GM21529 (cell line): ENCODE measurements around the gene ARID2.
A peak's percentile ranks its signal among the peaks of the same experiment; 100 is the strongest.

ENCODE experiments used
- ATAC-seq: cut with Tn5 transposase; IDR thresholded peaks from one replicate; pipeline ENCODE4 v1.9.1; 2021; ENCODE audit not compliant: unreplicated experiment

Gene ARID2

GRCh38 chr12:45718306-45718705 lies 11.2 kb upstream of the ARID2 start:
- ATAC-seq: no peak

- no peak for ATAC-seq
These were observed 9.4 kb upstream of the ARID2 start for GRCh38 chr12:45720069-45720468.

GRCh38 chr12:45721369-45721768 lies 8.1 kb upstream of the ARID2 start:
- no peak for ATAC-seq

- ATAC-seq: no peak
These were observed 7.6 kb upstream of the ARID2 start for GRCh38 chr12:45721954-45722353.

- ATAC-seq: no peak
These were observed 3.6 kb upstream of the ARID2 start for GRCh38 chr12:45725631-45726602.

- ATAC-seq: no peak
These were observed 2.8 kb upstream of the ARID2 start for GRCh38 chr12:45726603-45727300.

GRCh38 chr12:45727301-45727979 lies 2.1 kb upstream of the ARID2 start:
- peak; percentile 51 for ATAC-seq

GRCh38 chr12:45727980-45728629 lies 1.4 kb upstream of the ARID2 start:
- no peak for ATAC-seq

GRCh38 chr12:45728630-45729232 lies 775 bp upstream of the ARID2 start:
- peak; percentile 51 for ATAC-seq

- ATAC-seq: no peak
These were observed 510 bp downstream of the ARID2 start for GRCh38 chr12:45730084-45730347.

- ATAC-seq: no peak
These were observed 1.1 kb downstream of the ARID2 start for GRCh38 chr12:45730348-45731189.

- ATAC-seq: no peak
These were observed 1.8 kb downstream of the ARID2 start for GRCh38 chr12:45731190-45731775.

GRCh38 chr12:45732250-45732649 lies 2.7 kb downstream of the ARID2 start:
- ATAC-seq: no peak

GRCh38 chr12:45732936-45733335 lies 3.4 kb downstream of the ARID2 start:
- no peak for ATAC-seq

- no peak for ATAC-seq
These were observed 8.1 kb downstream of the ARID2 start for GRCh38 chr12:45737638-45738037.

- no peak for ATAC-seq
These were observed 13.1 kb downstream of the ARID2 start for GRCh38 chr12:45742590-45742989.

GRCh38 chr12:45743247-45743646 lies 13.7 kb downstream of the ARID2 start:
- ATAC-seq: no peak

GRCh38 chr12:45745861-45746277 lies 16.4 kb downstream of the ARID2 start:
- no peak for ATAC-seq

- ATAC-seq: no peak
These were observed 27.2 kb downstream of the ARID2 start for GRCh38 chr12:45756666-45757065.

GRCh38 chr12:45757172-45757571 lies 27.7 kb downstream of the ARID2 start:
- no peak for ATAC-seq
